ENCODE measurements around the gene DNASE1L3. TPM values are rescaled to one million over a fixed set of nuclear protein-coding genes. Genes with fewer than 3 reads are reported as not detected.
A peak's percentile ranks its signal among the peaks of the same experiment; 100 is the strongest.

The DNASE1L3 gene
- total and polyA plus RNA-seq, 2 of the 13 experiments (the other 11 are each of a cell fraction or from before 2014, with no cell fraction given): 0.86 to 1.7 TPM

DNA sequence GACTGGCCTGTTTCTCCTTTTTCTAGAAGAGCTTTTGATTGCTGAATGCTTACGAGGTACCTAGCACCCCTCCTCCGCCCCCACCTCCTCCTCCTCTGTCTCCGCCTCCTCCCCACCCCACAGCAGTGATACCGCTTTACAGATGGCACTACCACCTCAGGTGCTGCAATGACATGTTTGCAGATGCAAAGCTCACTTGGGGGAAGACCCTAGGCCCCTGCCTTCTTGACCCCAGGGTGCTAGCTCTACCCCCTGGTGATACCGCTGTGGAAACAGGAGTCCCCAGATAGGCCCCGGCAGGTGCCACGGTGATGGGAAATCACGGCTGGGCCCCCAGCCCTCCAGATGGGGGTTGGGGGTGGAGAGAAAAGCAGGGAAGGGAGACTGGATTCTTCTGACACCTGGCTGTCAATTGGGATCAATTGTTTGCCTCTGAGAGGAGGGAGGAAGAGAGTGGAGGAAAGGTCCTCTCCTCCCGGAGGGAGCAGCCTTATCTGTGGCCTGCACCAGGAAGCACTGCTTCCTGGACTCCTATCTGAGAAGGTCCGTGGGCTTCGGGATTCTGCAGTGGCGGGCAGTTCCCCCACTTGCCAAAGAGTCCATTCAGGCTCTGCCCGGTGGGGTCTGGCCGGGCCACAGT, 37.6 kb downstream of the DNASE1L3 start (continued):
- TF ChIP-seq, protein P1, sequence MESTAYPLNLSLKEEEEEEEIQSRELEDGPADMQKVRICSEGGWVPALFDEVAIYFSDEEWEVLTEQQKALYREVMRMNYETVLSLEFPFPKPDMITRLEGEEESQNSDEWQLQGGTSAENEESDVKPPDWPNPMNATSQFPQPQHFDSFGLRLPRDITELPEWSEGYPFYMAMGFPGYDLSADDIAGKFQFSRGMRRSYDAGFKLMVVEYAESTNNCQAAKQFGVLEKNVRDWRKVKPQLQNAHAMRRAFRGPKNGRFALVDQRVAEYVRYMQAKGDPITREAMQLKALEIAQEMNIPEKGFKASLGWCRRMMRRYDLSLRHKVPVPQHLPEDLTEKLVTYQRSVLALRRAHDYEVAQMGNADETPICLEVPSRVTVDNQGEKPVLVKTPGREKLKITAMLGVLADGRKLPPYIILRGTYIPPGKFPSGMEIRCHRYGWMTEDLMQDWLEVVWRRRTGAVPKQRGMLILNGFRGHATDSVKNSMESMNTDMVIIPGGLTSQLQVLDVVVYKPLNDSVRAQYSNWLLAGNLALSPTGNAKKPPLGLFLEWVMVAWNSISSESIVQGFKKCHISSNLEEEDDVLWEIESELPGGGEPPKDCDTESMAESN (CRISPR knock-in tag; conservative IDR thresholded peaks at IDR 0.05): 0 out of 2 replicates have a peak, but pooled peaks have one; percentile 9
- no peak; the same call in 1 of the 2 replicates for TF ChIP-seq CHD4 (IDR thresholded peaks at IDR 0.05; ENCODE audit: borderline replicate concordance, low read length)
- no peak for TF ChIP-seq ZNF614 (CRISPR knock-in tag; IDR thresholded peaks at IDR 0.05; ENCODE audit: borderline replicate concordance)
- TF ChIP-seq TAF1 (CRISPR knock-in tag; IDR thresholded peaks at IDR 0.05): no peak
- no peak for TF ChIP-seq ZNF660 (CRISPR knock-in tag; IDR thresholded peaks at IDR 0.05; ENCODE audit: borderline replicate concordance, low read depth)
- TF ChIP-seq, protein P2, sequence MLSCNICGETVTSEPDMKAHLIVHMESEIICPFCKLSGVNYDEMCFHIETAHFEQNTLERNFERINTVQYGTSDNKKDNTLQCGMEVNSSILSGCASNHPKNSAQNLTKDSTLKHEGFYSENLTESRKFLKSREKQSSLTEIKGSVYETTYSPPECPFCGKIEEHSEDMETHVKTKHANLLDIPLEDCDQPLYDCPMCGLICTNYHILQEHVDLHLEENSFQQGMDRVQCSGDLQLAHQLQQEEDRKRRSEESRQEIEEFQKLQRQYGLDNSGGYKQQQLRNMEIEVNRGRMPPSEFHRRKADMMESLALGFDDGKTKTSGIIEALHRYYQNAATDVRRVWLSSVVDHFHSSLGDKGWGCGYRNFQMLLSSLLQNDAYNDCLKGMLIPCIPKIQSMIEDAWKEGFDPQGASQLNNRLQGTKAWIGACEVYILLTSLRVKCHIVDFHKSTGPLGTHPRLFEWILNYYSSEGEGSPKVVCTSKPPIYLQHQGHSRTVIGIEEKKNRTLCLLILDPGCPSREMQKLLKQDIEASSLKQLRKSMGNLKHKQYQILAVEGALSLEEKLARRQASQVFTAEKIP (CRISPR knock-in tag; IDR thresholded peaks at IDR 0.05; ENCODE audit: borderline replicate concordance): no peak
- no peak for TF ChIP-seq HOXD1 (CRISPR knock-in tag; IDR thresholded peaks at IDR 0.05)
- TF ChIP-seq, protein P3, sequence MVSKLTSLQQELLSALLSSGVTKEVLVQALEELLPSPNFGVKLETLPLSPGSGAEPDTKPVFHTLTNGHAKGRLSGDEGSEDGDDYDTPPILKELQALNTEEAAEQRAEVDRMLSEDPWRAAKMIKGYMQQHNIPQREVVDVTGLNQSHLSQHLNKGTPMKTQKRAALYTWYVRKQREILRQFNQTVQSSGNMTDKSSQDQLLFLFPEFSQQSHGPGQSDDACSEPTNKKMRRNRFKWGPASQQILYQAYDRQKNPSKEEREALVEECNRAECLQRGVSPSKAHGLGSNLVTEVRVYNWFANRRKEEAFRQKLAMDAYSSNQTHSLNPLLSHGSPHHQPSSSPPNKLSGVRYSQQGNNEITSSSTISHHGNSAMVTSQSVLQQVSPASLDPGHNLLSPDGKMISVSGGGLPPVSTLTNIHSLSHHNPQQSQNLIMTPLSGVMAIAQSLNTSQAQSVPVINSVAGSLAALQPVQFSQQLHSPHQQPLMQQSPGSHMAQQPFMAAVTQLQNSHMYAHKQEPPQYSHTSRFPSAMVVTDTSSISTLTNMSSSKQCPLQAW (CRISPR knock-in tag; IDR thresholded peaks at IDR 0.05): no peak; the same call in 1 of the 2 replicates
- no peak for TF ChIP-seq SIN3A (IDR thresholded peaks at IDR 0.05; ENCODE audit: borderline replicate concordance, low read depth, low read length)
- TF ChIP-seq, protein P4, sequence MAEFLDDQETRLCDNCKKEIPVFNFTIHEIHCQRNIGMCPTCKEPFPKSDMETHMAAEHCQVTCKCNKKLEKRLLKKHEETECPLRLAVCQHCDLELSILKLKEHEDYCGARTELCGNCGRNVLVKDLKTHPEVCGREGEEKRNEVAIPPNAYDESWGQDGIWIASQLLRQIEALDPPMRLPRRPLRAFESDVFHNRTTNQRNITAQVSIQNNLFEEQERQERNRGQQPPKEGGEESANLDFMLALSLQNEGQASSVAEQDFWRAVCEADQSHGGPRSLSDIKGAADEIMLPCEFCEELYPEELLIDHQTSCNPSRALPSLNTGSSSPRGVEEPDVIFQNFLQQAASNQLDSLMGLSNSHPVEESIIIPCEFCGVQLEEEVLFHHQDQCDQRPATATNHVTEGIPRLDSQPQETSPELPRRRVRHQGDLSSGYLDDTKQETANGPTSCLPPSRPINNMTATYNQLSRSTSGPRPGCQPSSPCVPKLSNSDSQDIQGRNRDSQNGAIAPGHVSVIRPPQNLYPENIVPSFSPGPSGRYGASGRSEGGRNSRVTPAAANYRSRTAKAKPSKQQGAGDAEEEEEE (CRISPR knock-in tag; IDR thresholded peaks at IDR 0.05; ENCODE audit: borderline replicate concordance): no peak
- no peak for TF ChIP-seq ZSCAN20 (CRISPR knock-in tag; IDR thresholded peaks at IDR 0.05; ENCODE audit: borderline replicate concordance)
- no peak for TF ChIP-seq MIER3 (CRISPR knock-in tag; IDR thresholded peaks at IDR 0.05; ENCODE audit: borderline replicate concordance)
- no peak for TF ChIP-seq ZNF746 (CRISPR knock-in tag; IDR thresholded peaks at IDR 0.05)
- TF ChIP-seq CCAR2 (optimal IDR thresholded peaks at IDR 0.05; ENCODE audit: low read depth, low read length): no peak
- TF ChIP-seq ZFAT (CRISPR knock-in tag; conservative IDR thresholded peaks at IDR 0.05): no peak
- TF ChIP-seq, protein P5, sequence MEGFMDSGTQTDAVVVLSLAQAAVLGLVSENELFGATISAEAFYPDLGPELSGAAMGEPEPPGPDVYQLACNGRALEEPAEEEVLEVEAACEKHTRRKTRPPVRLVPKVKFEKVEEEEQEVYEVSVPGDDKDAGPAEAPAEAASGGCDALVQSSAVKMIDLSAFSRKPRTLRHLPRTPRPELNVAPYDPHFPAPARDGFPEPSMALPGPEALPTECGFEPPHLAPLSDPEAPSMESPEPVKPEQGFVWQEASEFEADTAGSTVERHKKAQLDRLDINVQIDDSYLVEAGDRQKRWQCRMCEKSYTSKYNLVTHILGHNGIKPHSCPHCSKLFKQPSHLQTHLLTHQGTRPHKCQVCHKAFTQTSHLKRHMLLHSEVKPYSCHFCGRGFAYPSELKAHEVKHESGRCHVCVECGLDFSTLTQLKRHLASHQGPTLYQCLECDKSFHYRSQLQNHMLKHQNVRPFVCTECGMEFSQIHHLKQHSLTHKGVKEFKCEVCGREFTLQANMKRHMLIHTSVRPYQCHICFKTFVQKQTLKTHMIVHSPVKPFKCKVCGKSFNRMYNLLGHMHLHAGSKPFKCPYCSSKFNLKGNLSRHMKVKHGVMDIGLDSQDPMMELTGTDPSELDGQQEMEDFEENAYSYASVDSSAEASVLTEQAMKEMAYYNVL (CRISPR knock-in tag; IDR thresholded peaks at IDR 0.05; ENCODE audit: borderline replicate concordance): no peak
- no peak for TF ChIP-seq GTF2F1 (IDR thresholded peaks at IDR 0.05; ENCODE audit: low read length)
- no peak for TF ChIP-seq FOXO1 (CRISPR knock-in tag; IDR thresholded peaks at IDR 0.05)
- TF ChIP-seq SP2 (CRISPR knock-in tag; IDR thresholded peaks at IDR 0.05): no peak
